SIG-M5 (cell line): ENCODE data around the gene POLR3F.
"Not testable (repeated sequence)": the region's sequence is repeated elsewhere in the genome, so short reads cannot be mapped to it uniquely, and the experiment has no call there.

Experiments used
- DNase-seq: peaks from one replicate; lab custom pipeline; 2025; lab: John Stamatoyannopoulos, UW

POLR3F gene, protein sequence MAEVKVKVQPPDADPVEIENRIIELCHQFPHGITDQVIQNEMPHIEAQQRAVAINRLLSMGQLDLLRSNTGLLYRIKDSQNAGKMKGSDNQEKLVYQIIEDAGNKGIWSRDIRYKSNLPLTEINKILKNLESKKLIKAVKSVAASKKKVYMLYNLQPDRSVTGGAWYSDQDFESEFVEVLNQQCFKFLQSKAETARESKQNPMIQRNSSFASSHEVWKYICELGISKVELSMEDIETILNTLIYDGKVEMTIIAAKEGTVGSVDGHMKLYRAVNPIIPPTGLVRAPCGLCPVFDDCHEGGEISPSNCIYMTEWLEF

DNA sequence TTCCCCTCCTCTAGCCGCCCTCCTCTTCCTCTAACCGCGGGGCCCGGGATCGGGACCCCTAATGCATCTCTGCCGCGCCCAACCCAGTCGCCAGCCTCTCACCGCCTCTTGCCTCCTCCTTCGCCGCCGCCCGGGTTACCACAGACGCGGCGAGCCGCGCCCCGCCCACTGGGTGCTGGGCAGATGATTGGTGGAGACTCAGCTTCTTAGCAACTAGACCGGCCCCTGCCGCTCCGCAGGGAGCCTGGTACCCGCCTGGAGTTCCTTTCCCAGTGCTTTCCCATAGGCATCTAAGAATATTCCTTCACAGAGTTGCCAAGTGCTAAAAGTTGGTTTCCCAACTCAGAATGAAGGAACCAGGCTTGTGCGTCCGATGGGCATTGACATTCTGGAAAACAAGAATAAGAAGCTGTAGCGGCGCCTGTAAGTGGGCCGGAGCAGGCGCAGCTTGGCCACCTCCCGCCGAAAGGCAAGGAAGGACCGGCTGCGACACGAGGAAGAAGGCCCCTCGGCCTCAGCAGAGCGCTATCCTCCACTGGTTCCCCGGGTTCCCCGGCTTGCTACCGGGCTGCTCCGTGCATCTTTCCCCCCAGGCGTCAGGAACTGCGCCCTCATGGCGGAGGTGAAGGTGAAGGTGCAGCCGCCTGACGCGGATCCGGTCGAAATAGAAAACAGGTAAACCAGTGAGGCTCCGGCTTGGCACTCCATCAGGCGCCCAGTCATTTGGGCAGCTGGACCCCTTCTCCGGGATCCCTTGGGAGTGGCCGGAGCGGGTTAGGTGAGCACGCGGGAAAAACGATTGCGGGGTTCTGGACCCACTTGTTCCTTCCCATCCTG is at the start of gene POLR3F, which contains the start of gene DZANK1:
POLR3F (plus strand) TSS at position 497 of the 837 bp plus-strand sequence; CDS start at position 614, 117 bp downstream.
DZANK1 (minus strand) TSS at position 137 of the 837 bp plus-strand sequence. CDS start 1,672 bp downstream, outside the sequence.
- peak; percentile 77 for DNase-seq

DNA sequence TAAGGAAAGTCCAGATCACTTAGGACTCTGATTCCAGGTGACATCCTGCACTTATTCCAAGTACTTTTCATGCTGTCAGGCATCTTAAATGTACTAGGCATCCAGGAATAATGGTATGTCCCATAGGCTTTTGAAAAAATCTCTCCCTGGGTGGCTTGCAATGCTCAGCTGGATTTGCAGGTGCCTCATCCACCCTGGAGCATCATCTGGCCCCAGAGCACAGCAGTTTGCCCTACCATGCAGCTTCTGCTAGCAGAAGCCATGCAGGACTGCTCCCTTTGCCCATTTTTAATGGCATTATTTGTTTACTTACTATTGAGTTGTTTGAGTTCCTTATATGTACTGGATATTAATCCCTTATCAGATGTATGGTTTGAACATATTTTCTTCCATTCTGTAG is 45.6 kb upstream of the POLR3F start:
- no peak for DNase-seq

DNA sequence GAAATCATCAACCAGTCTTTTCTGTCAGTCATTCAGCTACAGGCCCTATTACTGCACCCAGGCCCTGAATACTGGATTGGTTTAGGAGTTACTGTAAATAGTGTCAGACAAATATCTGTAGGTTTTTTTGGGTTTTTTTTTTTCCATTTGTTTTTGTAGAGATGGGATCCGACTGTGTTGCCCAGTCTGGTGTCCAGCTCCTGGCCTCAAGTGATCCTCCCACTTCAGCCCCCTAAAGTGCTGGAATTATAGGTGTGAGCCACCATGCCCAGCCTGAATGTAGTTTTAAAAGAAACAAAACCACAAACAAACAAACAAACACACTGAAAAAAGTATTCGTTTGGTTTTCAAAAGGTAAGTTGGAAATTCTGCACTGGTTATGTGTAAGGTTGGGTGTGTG is 40.0 kb upstream of the POLR3F start:
- DNase-seq: no peak

DNA sequence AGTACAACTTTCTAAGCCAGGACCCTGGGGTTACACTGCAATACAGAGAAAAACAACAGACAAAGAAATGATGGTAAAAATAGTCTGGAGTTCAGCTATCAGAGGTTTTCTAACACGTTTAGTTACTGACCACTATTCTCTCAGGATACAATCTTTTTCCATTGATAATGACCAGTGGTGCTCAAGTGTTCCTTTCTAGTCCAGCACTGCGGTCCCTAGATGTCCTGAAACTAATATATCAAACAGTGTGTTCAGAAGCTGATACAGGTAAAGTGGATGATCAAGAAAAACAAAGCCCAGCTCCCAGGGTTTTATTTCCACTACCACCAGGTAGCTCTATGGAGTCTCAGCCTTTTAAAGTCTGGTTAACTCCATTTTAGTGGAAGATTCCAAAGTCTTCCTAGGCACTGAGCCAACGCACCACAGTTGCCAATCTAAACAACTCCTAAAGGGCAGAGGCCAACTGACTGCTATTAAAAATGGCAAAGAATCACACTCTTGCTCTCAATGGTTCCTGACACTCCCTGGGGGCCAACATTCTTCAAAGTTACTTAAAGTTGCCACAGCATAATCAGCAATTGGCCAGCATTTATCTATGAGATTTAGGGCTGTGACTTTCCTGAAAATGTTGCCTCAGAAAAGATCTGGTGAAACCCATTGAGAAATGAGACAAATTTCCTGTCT is 38.6 kb upstream of the POLR3F start:
- DNase-seq: no peak

DNA sequence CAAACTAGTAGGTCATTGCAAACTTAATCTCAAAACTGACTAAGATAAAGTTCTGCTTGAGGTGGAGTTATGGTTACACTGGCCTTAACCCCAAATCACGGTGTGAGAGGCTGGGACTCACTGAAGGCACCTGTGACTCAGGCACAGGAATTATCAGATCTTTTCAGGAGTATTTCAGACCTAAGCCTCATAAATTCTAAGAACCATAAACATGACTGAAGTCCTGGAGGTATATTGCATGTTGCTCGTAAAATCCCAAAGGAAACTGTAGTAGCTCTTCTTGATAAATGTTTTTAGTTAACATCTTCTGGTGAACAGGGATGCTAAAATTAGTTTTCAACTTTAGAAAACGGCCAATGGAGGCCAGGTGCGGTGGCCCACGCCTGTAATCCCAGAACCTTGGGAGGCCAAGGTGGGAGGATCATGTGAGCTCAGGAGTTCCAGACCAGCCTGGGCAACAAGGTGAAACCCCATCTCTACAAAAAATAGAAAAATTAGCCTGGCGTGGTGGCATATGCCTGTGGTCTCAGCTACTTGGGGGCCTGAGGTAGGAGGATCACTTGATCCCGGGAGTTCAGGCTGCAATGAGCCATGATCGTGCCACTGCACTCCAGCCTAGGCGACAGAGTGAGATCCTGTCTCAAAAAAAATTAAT is 36.9 kb upstream of the POLR3F start:
- no peak for DNase-seq

DNA sequence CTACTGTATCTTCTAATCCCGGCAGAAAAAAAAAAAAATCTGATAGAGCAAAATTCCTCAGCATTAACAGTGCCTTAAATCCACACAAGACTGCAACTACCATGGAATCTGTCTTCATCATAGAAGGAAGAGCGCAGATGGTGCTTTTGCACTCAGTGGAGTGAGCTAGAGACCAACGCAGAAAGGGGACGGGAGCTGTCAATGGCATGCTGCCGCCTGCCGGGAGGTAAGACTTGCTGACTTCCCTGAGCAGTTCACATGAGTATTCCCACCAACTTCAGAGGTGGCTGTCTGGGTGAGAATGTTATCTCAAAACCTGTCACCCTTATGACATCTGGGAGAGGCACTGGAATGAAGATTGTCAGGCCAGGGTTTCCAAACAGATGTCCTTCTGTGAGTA is 36.0 kb upstream of the POLR3F start:
- DNase-seq: no peak

DNA sequence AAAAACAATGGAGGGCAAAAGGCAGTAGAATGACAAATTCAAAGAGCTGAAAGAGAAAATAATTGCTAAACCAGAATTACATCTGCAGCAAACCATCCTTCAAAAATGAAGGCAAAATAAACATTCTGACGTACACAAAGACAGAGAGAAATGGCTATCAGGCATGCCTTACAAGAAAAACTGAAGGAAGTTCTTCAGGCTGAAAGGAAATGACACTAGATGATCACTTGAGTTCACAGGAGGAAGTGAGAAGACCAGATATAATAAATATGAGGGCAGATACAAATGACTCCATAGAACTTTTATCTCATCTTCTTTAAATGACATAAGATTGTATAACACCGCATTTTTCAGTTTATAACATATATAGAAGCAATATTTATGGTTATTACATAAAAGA is 30.3 kb upstream of the POLR3F start:
- DNase-seq: peak; percentile 8

DNA sequence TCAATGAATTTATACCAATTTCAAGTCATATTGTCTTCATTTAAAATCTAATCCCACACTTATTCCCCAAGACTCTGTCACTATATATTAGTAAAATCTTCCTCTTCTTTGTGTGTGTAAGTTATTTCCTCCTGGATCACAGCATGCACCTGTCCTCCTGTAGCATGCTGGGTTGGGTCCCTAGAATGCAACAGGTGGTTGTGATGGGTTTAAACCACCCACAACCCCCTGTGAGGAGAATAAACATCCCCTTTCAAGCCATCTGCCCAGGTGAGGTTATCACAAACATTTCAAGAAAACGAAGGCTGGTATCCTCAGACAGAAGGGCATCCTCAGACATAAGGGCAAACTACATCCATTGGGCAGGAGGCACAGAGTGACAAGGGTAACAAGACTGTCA is 26.8 kb upstream of the POLR3F start:
- no peak for DNase-seq

DNA sequence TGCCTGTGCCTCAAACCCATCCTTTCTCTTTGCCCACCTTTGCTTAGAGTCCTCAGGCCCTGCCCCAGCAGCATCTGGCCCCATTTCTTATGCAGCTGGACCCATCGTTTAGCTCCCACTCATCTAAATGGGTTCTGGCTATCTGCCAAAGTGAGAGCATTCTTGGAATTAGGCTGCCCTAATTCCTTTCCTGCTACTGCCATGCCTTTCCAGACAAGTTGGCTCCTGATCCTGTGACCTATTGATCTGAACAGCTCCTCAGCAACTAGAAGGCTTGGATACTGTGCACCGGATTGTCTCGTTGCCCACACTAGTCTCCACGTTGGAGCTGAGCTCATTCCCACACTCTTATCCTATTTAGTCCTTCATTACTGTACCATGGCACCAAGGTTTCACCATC is 23.3 kb upstream of the POLR3F start:
- DNase-seq: no peak

DNA sequence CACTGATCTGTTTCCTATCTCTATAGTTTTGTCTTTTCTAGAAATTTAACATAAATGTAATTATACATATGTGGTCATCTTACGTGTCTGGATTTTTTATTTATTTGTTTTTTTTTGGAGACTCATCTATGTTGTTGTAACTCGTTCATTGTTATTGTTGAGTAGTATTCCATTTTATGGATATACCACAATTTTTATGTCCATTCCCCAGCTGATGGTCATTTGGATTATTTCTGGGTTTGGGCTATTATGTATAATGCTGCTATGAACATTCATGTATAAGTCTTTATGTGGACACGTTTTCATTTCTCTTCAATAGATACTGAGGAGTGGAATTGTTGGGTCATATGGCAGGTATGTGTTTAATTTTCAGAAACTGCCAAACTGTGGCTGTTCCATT is 10.6 kb upstream of the POLR3F start:
- DNase-seq: no peak

DNA sequence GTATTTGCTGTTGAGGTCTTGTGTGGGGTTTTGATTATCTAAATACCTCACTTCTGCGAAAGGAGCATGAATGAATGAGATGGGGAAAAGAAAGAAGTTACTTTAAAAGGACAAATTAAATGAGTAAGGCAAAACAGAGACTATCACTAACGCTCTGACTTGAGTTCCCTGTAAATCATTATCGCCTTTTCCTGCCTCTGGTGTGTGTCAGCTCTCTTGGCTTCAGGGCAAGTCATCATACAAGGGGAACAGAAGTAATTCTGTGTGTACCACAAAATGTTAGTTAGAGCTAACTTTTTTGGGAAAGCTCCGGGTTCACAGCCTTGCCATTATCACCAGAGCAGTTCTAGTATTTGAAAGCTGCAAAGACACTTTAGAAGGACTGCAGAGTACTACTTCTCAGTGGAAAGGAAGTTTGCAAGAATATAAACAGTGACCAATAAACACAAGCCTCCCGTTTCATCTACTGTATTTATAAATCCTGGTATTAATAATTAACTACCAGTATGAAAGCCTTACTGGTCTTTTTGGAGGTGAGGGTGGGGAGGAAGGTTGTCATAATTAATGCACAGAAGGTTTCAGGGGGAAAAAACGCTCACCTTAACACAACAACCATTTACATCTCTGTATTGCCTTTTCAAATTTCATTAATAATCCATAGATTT is 1.5 kb upstream of the POLR3F start:
- DNase-seq: no peak

DNA sequence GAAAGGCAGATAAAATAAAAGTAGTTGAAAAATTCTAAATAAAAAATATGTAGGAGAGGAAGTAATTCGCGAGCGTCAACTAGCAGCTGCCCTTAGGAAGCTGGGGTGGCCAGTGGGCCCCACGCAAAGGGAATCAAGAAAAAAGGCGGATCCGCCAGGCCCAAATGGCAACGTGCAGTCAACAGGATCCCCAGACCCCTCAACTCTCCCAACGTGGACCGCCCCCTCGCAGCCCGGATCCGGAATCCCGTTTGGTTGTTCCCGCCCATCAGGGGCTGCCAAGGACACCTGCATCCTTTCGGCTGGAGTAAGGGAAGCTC is 656 bp upstream of the POLR3F start:
- no peak for DNase-seq

DNA sequence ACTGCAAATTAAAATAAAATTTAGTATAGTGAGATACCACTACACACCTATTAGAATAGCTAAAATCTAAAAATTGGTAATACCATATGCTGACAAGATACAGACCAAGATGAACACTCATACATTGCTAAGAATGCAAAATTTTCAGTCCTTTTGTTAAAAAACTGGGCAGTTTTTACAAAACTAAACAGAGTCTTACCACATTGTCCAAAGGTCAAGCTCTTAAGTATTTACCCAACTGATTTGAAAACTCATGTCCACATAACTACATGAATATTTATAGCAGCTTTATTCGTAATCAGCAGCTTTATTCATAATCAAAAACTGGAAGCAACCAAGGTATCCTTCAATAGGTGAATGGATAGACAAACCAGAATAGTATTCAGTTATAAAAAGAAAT is 10.0 kb downstream of the POLR3F start:
- DNase-seq: no peak

DNA sequence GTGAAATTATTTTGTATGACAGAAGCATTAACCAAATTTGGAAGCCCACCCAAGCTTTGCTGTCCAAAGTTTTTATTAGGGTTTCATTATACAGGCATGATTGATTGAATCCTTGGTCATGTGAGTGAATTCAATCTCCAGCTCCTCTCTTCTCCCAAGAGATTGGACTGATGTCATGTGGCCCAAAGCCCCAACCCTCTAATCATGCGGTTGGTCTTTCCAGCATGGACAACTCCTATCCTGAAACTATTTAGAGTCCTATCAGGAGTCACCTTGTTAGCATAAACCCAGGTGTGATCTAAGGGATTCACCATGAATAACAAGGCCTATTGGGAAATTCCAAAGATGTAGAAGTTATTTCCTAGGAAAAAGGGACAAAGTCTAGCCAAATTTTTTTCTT is 10.6 kb downstream of the POLR3F start:
- no peak for DNase-seq

DNA sequence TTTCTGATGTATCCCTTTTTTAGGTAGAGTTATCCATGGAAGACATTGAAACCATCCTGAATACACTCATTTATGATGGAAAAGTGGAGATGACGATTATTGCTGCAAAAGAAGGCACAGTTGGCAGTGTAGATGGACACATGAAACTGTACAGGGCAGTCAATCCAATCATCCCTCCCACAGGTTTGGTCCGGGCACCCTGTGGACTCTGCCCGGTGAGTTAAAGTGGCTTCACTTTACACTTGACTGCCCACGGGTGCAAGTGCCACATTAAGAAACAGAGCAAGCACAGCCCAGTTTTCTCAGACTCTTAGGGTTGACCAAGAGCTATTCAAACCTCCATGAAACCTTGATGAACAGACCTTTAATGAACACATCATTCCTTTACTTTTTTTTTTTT is 14.4 kb downstream of the POLR3F start:
- no peak for DNase-seq

DNA sequence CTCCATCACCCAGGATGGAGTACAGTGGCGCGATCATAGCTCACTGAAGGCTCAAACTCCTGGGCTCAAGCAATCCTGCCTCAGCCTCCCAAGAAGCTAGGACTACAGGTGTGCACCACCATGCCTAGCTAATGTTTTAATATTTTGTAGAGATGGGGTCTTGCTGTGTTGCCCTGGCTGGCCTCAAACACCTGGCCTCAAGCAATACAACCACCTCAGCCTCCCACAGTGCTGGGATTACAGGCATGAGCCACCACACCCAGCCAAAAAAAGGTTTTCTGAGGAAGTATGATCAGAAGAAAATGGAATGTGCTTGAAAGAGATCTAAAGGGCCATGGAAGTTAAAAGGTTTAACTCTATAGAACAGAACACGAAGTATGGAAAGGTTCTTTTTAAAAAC is 21.1 kb downstream of the POLR3F start:
- DNase-seq: no peak

DNA sequence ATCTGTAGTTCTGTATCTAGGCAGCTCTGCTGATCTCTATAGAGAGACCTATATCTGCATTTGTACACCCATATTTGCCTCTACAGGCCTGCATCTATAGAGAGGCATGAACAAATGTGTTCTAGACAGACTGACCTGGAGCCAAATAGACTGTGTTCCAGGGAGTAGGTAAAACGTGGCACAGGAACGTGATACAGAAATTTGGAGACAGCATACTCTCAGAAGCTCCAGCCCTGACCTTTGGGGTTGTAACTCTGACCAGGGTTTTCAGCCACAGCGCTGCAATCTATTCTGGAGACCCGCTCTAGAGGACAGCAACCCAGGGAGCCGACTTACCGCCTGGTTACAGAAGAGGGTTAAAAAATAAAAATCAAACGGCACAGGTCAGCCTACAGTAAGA is 28.9 kb downstream of the POLR3F start:
- no peak for DNase-seq

DNA sequence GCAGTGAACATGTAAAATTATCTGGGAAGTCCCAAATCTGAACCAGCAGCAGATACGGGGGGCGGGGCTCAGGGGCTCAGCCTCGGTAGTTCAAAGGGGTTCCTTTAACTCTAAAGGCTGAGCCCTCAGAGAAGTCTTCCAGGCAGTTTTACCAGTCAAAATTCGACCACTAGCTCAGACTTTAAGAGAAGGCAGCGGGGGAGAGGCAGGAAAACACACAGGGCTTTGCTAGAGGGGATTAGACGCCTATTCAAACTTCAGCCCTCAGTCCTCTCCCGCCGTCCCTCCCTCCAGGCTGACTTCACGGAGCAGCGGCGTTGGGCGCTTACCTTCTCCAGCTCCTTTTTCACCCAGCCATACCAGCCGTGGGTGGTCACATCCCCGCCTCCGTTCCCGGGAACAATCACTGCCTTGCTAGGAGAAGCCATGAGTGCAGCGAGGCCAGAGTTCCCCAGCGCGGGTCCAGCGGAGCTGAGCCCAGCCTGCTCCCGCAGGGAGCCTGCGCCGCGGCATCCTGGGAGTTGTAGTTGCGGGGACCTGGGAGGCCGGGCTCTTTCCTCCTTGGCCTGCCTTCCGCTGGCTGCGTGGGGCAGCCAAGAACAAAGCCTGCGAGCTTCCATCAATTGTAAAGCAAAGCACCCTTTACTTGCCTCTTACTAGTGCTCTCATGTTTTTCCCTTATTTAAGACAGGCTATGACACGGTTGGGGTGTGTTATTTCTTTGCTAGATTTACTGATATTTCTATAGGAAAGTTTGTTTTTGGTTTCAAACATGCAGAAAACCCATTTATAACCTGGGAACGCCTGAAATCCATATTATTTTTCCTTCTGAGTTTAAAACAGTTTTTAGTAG is 29.8 kb downstream of the POLR3F start, which contains the start of gene RBBP9:
RBBP9 (minus strand) TSS at position 486 of the 853 bp plus-strand sequence; CDS start at position 428, 58 bp downstream.
- DNase-seq: no peak

DNA sequence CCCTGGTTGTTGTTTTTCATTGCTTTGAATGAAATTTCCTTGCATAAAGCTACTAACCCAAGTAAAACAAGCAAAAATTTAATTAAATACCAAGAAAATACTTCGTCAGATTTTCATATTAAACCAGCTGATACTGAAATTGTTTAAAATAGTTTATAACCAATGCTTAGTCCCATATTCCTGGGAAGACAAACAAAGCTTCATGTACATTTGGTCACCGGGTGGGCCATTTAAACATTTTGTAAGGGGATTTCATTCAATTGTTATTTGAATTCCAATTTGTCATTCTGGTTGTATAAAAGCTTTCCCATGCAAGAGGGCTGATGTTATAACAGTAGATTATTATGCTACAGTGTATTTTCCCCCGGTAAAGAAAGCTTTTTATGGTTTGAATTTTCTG is 30.4 kb downstream of the POLR3F start:
- DNase-seq: no peak

DNA sequence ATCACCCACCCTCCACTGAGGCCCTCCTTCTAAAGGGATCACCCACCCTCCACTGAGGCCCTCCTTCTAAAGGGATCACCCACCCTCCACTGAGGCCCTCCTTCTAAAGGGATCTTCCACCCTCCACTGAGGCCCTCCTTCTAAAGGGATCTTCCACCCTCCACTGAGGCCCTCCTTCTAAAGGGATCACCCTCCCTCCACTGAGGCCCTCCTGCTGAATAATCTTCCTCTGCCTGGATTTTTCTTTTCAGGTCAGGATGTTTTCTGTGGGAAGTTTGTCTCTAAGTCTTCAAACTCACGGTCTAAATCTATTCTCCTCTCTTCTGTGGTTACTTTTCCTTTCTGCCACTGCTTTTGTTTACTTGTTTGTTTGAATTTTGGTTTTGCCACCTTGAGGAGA is 34.5 kb downstream of the POLR3F start:
- DNase-seq: not testable (repeated sequence)
